ENCODE data around the gene GRIPAP1.

DNA sequence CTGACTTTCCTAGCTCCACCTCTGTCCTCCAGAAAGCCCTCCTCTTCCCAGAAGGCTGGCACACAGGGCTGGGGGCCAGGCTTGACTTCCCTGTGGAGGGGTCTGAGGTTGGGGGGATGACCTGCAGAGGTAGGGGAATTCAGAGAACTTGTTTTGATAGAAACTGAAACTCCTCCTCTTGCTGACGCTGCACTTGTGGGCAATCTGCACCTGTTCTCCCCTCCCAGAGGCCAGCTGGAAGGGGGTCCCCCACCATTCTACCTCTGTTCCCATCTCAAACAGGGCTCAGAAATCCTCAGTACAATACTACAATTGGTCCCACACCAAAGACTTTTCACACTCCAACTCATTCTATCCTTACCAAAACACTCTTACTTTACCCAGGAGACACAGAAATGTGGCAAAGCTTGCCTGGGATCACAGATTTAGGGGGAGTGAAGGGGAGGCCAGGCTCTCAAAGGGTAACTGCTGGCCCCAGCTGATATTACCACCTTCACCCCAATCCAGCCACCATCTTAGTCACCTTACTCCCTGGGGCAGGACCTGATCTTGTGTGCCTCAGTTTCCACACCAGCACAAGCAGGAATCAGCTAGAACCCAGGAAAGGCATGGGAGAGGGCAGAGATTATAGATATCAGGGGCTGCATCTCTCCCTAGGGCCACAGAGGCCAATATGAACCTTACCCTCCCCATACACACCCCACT is 63.2 kb downstream of the GRIPAP1 start:
- TF ChIP-seq, protein P1, sequence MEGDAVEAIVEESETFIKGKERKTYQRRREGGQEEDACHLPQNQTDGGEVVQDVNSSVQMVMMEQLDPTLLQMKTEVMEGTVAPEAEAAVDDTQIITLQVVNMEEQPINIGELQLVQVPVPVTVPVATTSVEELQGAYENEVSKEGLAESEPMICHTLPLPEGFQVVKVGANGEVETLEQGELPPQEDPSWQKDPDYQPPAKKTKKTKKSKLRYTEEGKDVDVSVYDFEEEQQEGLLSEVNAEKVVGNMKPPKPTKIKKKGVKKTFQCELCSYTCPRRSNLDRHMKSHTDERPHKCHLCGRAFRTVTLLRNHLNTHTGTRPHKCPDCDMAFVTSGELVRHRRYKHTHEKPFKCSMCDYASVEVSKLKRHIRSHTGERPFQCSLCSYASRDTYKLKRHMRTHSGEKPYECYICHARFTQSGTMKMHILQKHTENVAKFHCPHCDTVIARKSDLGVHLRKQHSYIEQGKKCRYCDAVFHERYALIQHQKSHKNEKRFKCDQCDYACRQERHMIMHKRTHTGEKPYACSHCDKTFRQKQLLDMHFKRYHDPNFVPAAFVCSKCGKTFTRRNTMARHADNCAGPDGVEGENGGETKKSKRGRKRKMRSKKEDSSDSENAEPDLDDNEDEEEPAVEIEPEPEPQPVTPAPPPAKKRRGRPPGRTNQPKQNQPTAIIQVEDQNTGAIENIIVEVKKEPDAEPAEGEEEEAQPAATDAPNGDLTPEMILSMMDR (IDR thresholded peaks at IDR 0.05): no peak
- TF ChIP-seq POLR2A (IDR thresholded peaks at IDR 0.05): no peak
